ENCODE measurements around the gene XXYLT1.

- TF ChIP-seq ZFP3 (CRISPR knock-in tag; IDR thresholded peaks at IDR 0.05) (no peak), BACH2 (CRISPR knock-in tag; IDR thresholded peaks at IDR 0.05; ENCODE audit: borderline replicate concordance) (no peak), PPARA (CRISPR knock-in tag; IDR thresholded peaks at IDR 0.05; ENCODE audit: borderline replicate concordance) (no peak), ZNF565 (CRISPR knock-in tag; conservative IDR thresholded peaks at IDR 0.05; ENCODE audit: low read depth) (no peak), CSDC2 (CRISPR knock-in tag; IDR thresholded peaks at IDR 0.05) (no peak), RARB (CRISPR knock-in tag; IDR thresholded peaks at IDR 0.05) (no peak), GLIS3 (CRISPR knock-in tag; IDR thresholded peaks at IDR 0.05) (no peak), ESRRG (CRISPR knock-in tag; IDR thresholded peaks at IDR 0.05) (no peak), ZC3H10 (CRISPR knock-in tag; IDR thresholded peaks at IDR 0.05) (no peak), ARNTL (CRISPR knock-in tag; IDR thresholded peaks at IDR 0.05; ENCODE audit: borderline replicate concordance, low read depth) (no peak), TCF4 (CRISPR knock-in tag; IDR thresholded peaks at IDR 0.05; ENCODE audit: borderline replicate concordance) (no peak), CREB5 (CRISPR knock-in tag; IDR thresholded peaks at IDR 0.05; ENCODE audit: low read depth) (no peak), PATZ1 (CRISPR knock-in tag; IDR thresholded peaks at IDR 0.05; ENCODE audit: borderline replicate concordance) (no peak), ZFP30 (CRISPR knock-in tag; IDR thresholded peaks at IDR 0.05) (no peak)
Measured at GRCh38 chr3:195113048-195113447, 157.9 kb downstream of the XXYLT1 start.
